H9 (cell line): ENCODE measurements around the gene CDYL2. TPM values are rescaled to one million over a fixed set of nuclear protein-coding genes. Genes with fewer than 3 reads are reported as not detected.

Experiments used
- DNase-seq: peaks from one replicate; pipeline ENCODE4 v3.0.0-alpha.2; 2017
- H2AFZ ChIP-seq: one replicate; pipeline ENCODE4 v1.6.1; 2013; ENCODE audit warnings: mild to moderate bottlenecking, low read length, control low read depth, moderate library complexity
- H2AK5ac ChIP-seq: 2 replicates; pipeline ENCODE4 v1.6.1; 2013; ENCODE audit warnings: low read length, control low read depth, mixed read lengths; ENCODE audit not compliant: insufficient read length
- H2BK120ac ChIP-seq: one replicate; pipeline ENCODE4 v1.6.1; 2013; ENCODE audit warnings: low read depth, mild to moderate bottlenecking, low read length, control low read depth, inconsistent platforms; ENCODE audit not compliant: poor library complexity, severe bottlenecking
- H2BK12ac ChIP-seq: 2 replicates; pipeline ENCODE4 v1.6.1; 2013; ENCODE audit warnings: low read length, control low read depth, mixed read lengths, low read depth; ENCODE audit not compliant: insufficient read length
- H2BK15ac ChIP-seq: 2 replicates; pipeline ENCODE4 v1.6.1; 2013; ENCODE audit warnings: low read depth, low read length, control low read depth
- H2BK20ac ChIP-seq: one replicate; pipeline ENCODE4 v1.6.1; 2013; ENCODE audit warnings: low read depth, mild to moderate bottlenecking, low read length, control low read depth, inconsistent platforms; ENCODE audit not compliant: poor library complexity, severe bottlenecking
- H2BK5ac ChIP-seq: 2 replicates; pipeline ENCODE4 v1.6.1; 2013; ENCODE audit warnings: low read length, control low read depth, mixed read lengths; ENCODE audit not compliant: insufficient read length
- H3K14ac ChIP-seq: 2 replicates; pipeline ENCODE4 v1.6.1; 2013; ENCODE audit warnings: low read length, control low read depth; ENCODE audit not compliant: insufficient read depth
- H3K18ac ChIP-seq: 2 replicates; pipeline ENCODE4 v1.6.1; 2013; ENCODE audit warnings: low read depth, mild to moderate bottlenecking, mixed read lengths, low read length, control low read depth; ENCODE audit not compliant: insufficient read length
- H3K23ac ChIP-seq: 2 replicates; pipeline ENCODE4 v1.6.1; 2013; ENCODE audit warnings: low read length, control low read depth, mixed read lengths, low read depth; ENCODE audit not compliant: insufficient read length
- H3K23me2 ChIP-seq: 2 replicates; pipeline ENCODE4 v1.6.1; 2013; ENCODE audit warnings: low read depth, mild to moderate bottlenecking, mixed read lengths, low read length, control low read depth; ENCODE audit not compliant: insufficient read length, poor library complexity, severe bottlenecking
- H3K27ac ChIP-seq: 2 replicates; pipeline ENCODE4 v1.5.1; 2013; ENCODE audit warnings: low read length, control low read depth, mixed read lengths, low read depth; ENCODE audit not compliant: insufficient read length
- H3K27me3 ChIP-seq: 2 replicates; pipeline ENCODE4 v1.6.1; 2013; ENCODE audit warnings: low read length, control low read depth, inconsistent platforms; ENCODE audit not compliant: insufficient read depth
- H3K4ac ChIP-seq: 2 replicates; pipeline ENCODE4 v1.6.1; 2013; ENCODE audit warnings: low read depth, mild to moderate bottlenecking, control low read depth, inconsistent platforms, low read length, moderate library complexity
- H3K4me1 ChIP-seq: 2 replicates; pipeline ENCODE4 v1.6.1; 2013; ENCODE audit warnings: low read length, control low read depth, inconsistent platforms; ENCODE audit not compliant: insufficient read depth
- H3K4me2 ChIP-seq: 2 replicates; pipeline ENCODE4 v1.6.1; 2013; ENCODE audit warnings: low read length, control low read depth, mixed read lengths; ENCODE audit not compliant: insufficient read length, insufficient read depth
- H3K56ac ChIP-seq: 2 replicates; pipeline ENCODE4 v1.6.1; 2013; ENCODE audit warnings: low read depth, mild to moderate bottlenecking, mixed read lengths, low read length, control low read depth; ENCODE audit not compliant: insufficient read length
- H3K79me1 ChIP-seq: 2 replicates; pipeline ENCODE4 v1.6.1; 2013; ENCODE audit warnings: low read depth, mild to moderate bottlenecking, moderate library complexity, low read length, control low read depth, inconsistent platforms; ENCODE audit not compliant: insufficient read depth, poor library complexity, severe bottlenecking
- H3K79me2 ChIP-seq: 2 replicates; pipeline ENCODE4 v1.6.1; 2013; ENCODE audit warnings: low read length, control low read depth, inconsistent platforms; ENCODE audit not compliant: insufficient read depth
- H3K9ac ChIP-seq: 2 replicates; pipeline ENCODE4 v1.6.1; 2013; ENCODE audit warnings: low read length, control low read depth, mixed read lengths; ENCODE audit not compliant: insufficient read length; ENCODE audit errors: extremely low read depth
- H3K9me3 ChIP-seq: one replicate; pipeline ENCODE4 v1.6.1; 2013; ENCODE audit warnings: low read depth, low read length, inconsistent platforms; ENCODE audit not compliant: control insufficient read depth
- H3T11ph ChIP-seq: one replicate; pipeline ENCODE4 v1.6.1; 2013; ENCODE audit warnings: mild to moderate bottlenecking, low read length, control low read depth, inconsistent platforms
- H4K20me1 ChIP-seq: one replicate; pipeline ENCODE4 v1.6.1; 2013; ENCODE audit not compliant: control insufficient read depth, insufficient read length, insufficient read depth
- H4K5ac ChIP-seq: 2 replicates; pipeline ENCODE4 v1.6.1; 2013; ENCODE audit warnings: low read depth, mild to moderate bottlenecking, mixed read lengths, low read length, control low read depth; ENCODE audit not compliant: insufficient read length
- H4K8ac ChIP-seq: replicated peaks from 2 replicates; pipeline ENCODE4 v1.6.1; 2013; ENCODE audit warnings: low read length, control low read depth, mixed read lengths, low read depth; ENCODE audit not compliant: insufficient read length
- H4K91ac ChIP-seq: 2 replicates; pipeline ENCODE4 v1.6.1; 2013; ENCODE audit warnings: low read depth, mild to moderate bottlenecking, moderate library complexity, mixed read lengths, low read length, control low read depth; ENCODE audit not compliant: insufficient read length
- H3K27ac Mint-ChIP-seq, 3 experiments: 2 replicates in 2 of 3; 3 replicates in 1 of 3; pipeline ENCODE4 v1.8.0; 2020 to 2021; ENCODE audit warnings: mixed read lengths in 3 of 3, mild to moderate bottlenecking in 1 of 3, moderate library complexity in 1 of 3
- H3K27me3 Mint-ChIP-seq: 2 replicates; pipeline ENCODE4 v1.8.0; 2021; ENCODE audit warnings: low read depth, mild to moderate bottlenecking, moderate library complexity, mixed read lengths
- H3K36me3 Mint-ChIP-seq, 3 experiments: 2 replicates in 2 of 3; 3 replicates in 1 of 3; pipeline ENCODE4 v1.8.0; 2020 to 2021; ENCODE audit warnings: low read depth in 3 of 3, mixed read lengths in 3 of 3; ENCODE audit not compliant: insufficient read depth in 1 of 3
- H3K4me1 Mint-ChIP-seq, 2 experiments: 2 replicates each; pipeline ENCODE4 v1.8.0; 2020; ENCODE audit warnings: mixed read lengths in 2 of 2
- H3K4me3 Mint-ChIP-seq, 2 experiments: 2 replicates in 1 of 2; 3 replicates in 1 of 2; pipeline ENCODE4 v1.8.0; 2020 to 2021; ENCODE audit warnings: mild to moderate bottlenecking in 2 of 2, mixed read lengths in 2 of 2, moderate library complexity in 1 of 2
- H3K9me3 Mint-ChIP-seq, 2 experiments: 2 replicates in 1 of 2; 3 replicates in 1 of 2; pipeline ENCODE4 v1.8.0; 2020; ENCODE audit warnings: mild to moderate bottlenecking in 2 of 2, mixed read lengths in 2 of 2, moderate library complexity in 1 of 2
- CTCF ChIP-seq: fragments of 200-600 bp; sonication (generic); conservative IDR thresholded peaks from 3 replicates; pipeline ENCODE4 v1.8.0; 2021; ENCODE audit warnings: antibody characterized with exemption, mild to moderate bottlenecking
- WGBS: extraction: QIAGEN DNeasy Blood & Tissue Kit; methylation state at CpG from one replicate; pipeline ENCODE4 v1.1.7; 2013; ENCODE audit warnings: missing lambda C conversion rate, low lambda C conversion rate, mixed read lengths; ENCODE audit not compliant: insufficient read length; ENCODE audit errors: extremely low coverage; 5-methylcytosine and 5-hydroxymethylcytosine counted together
- total RNA-seq: library from RNA; stranded (reverse); gene quantifications from 2 replicates; pipeline ENCODE4 v1.2.1, GENCODE V29; 2021

Gene CDYL2
- total RNA-seq, 1 experiment from 2014 or later = 4.2 TPM

DNA sequence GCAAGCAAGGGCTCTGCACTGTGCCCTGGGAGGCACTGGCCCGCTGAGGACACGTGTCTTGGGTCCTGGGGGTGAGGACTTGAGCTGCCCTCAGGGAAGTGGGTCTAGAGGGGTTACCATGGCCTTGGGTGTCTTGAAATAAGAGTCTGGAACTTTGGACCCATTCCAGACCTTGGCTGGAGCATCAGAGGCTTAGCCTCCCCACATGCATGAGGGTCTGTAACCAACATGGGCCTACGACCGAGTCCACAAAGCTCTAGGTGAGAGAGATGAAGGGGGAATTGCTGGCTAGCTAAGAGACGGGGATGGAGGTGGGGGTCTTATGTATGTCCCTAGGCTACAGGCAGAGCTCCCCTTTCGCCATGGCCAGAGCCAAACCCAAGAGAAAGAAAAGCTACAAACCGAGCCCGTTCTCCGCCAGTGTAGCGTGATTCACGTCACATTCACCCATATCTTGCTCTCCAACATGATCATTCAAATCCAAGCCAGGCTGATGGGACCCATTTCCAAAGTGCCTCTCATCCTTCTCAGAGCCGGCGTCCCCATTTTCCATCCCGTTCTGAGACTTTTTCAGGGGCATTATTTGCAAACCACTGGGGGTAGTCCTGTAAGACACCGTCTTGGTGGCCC is 120.1 kb downstream of the CDYL2 start:
- H2BK120ac ChIP-seq = no peak overlapping the region
- no peak overlapping the region for H4K8ac ChIP-seq
- no peaks in the 10 kb centered on the region for H3K23me2 ChIP-seq
- H3K79me1 ChIP-seq = no peaks in the 10 kb centered on the region
- no peak overlapping the region for H3K27ac ChIP-seq
- Mint-ChIP-seq H3K4me3 (no peak overlapping the region), H3K9me3 (peaks cover 4 to 5% of the 10 kb centered on the region in 2 experiments; a peak in 2 of 5 replicates), H3K27me3 (peaks cover 8% of the 10 kb centered on the region), H3K4me1 (no peaks in the 10 kb centered on the region), H3K36me3 (peaks cover 0 to 5% (median 2%) of the 10 kb centered on the region in 3 experiments; a peak in 5 of 7 replicates), H3K27ac (no peak overlapping the region; a peak in 1 of 7 replicates)
- no peak overlapping the region for H3K56ac ChIP-seq
- no peak overlapping the region for H3K4me2 ChIP-seq
- H2BK5ac ChIP-seq = no peak overlapping the region
- no peak overlapping the region for H2BK12ac ChIP-seq
- no peak overlapping the region for H2BK15ac ChIP-seq
- no peak overlapping the region for H2AK5ac ChIP-seq
- no peak overlapping the region for H4K5ac ChIP-seq
- TF ChIP-seq CTCF = no peak
- no peak for DNase-seq
- H3K18ac ChIP-seq = no peak overlapping the region
- no CpG with 5 or more reads among the region's 15 CpGs for WGBS
- no peak overlapping the region for H2BK20ac ChIP-seq
- no peak overlapping the region for H3K9ac ChIP-seq
- no peaks in the 10 kb centered on the region for H3K9me3 ChIP-seq
- no peak overlapping the region for H3T11ph ChIP-seq
- H3K27me3 ChIP-seq = no peaks in the 10 kb centered on the region
- no peaks in the 10 kb centered on the region for H4K20me1 ChIP-seq
- no peak overlapping the region for H2AFZ ChIP-seq
- H3K4me1 ChIP-seq = no peaks in the 10 kb centered on the region
- no peak overlapping the region for H4K91ac ChIP-seq
- H3K4ac ChIP-seq = no peak overlapping the region
- no peak overlapping the region for H3K14ac ChIP-seq
- H3K23ac ChIP-seq = no peak overlapping the region
- no peaks in the 10 kb centered on the region for H3K79me2 ChIP-seq
